ENCODE results near the gene L3MBTL4. TPM values are rescaled to one million over a fixed set of nuclear protein-coding genes. Genes with fewer than 3 reads are reported as not detected.

The L3MBTL4 gene
- total RNA-seq, 1 experiment from 2014 or later: not detected

DNA sequence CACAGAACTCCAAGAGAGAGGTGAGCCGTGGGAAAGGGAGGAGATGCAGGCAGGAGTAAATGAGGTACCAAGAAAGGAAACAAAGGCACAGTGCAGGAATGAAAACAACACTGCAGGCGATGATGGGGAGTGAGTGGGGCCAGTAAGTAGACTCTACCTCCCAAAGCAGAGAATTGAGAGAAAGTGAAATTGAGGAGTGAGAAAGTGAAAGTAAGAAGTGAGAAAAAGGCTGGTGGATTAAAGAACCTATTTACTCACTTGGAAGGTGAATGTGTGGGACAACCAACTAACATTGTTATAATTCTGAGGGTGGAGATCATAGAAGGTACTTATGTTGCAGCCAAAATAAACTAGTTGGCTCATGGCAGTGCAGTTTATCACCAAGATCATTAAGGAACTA is 326.3 kb downstream of the L3MBTL4 start:
- DNase-seq (ENCODE audit: low read depth, low spot score): no peak
- no peak overlapping the region for H3K4me3 ChIP-seq (replicated peaks in 1 of 2; ENCODE audit: low read depth in 1 of 2, low read length in 2 of 2)
- no peaks in the 10 kb centered on the region for H3K79me2 ChIP-seq (ENCODE audit: insufficient read depth, low read length)
- TF ChIP-seq CBX3 (IDR thresholded peaks at IDR 0.05; ENCODE audit: low read depth) (no peak), EZH2 (IDR thresholded peaks at IDR 0.05) (no peak), ZNF274 (IDR thresholded peaks at IDR 0.05; ENCODE audit: low read depth, low read length) (no peak), SP1 (IDR thresholded peaks at IDR 0.05; ENCODE audit: low read depth) (no peak), EZH2phosphoT487 (IDR thresholded peaks at IDR 0.05; ENCODE audit: borderline replicate concordance) (no peak), MAX (IDR thresholded peaks at IDR 0.05) (no peak), SRF (IDR thresholded peaks at IDR 0.05; ENCODE audit: low read depth) (no peak), CTCF (IDR thresholded peaks at IDR 0.05 in 2 of 3, conservative IDR thresholded peaks at IDR 0.05 in 1 of 3; ENCODE audit: borderline replicate concordance in 1 of 3, insufficient read depth in 1 of 3, low read depth in 2 of 3, low read length in 2 of 3) (no peak), SIN3A (IDR thresholded peaks at IDR 0.05; ENCODE audit: low read depth) (no peak), ELF1 (IDR thresholded peaks at IDR 0.05; ENCODE audit: borderline replicate concordance, low read depth) (no peak), POLR2AphosphoS5 (IDR thresholded peaks at IDR 0.05; ENCODE audit: low read depth, low read length) (no peak), EGR1 (IDR thresholded peaks at IDR 0.05; ENCODE audit: low read depth) (no peak), JUND (IDR thresholded peaks at IDR 0.05) (no peak), ZBTB33 (IDR thresholded peaks at IDR 0.05; ENCODE audit: extremely low read depth, insufficient replicate concordance, low read length) (no peak), YY1 (IDR thresholded peaks at IDR 0.05; ENCODE audit: extremely low read depth, insufficient replicate concordance, low read depth, low read length) (no peak), FOSL1 (IDR thresholded peaks at IDR 0.05; ENCODE audit: low read depth) (no peak), TCF7L2 (IDR thresholded peaks at IDR 0.05; ENCODE audit: borderline replicate concordance, extremely low read depth, insufficient read depth, insufficient read length) (no peak)
- H3K27ac ChIP-seq (ENCODE audit: low read depth, low read length): no peak overlapping the region
- RAD21 ChIA-PET (ENCODE audit: low non-redundant PET in 1 of 2, low total read pairs in 2 of 2, uncharacterized antibody in 2 of 2, unreplicated experiment in 2 of 2): no interaction called here
- H4K20me1 ChIP-seq (ENCODE audit: insufficient read depth): no peaks in the 10 kb centered on the region
- CTCF ChIA-PET: no interaction called here
- H3K9me3 ChIP-seq (ENCODE audit: control insufficient read depth in 1 of 2, insufficient read depth in 1 of 2, low read depth in 1 of 2, low read length in 2 of 2): peaks cover 18 to 44% of the 10 kb centered on the region in 2 experiments; a peak in 2 of 4 replicates
- no peak overlapping the region for H2AFZ ChIP-seq (ENCODE audit: low read depth, low read length, poor library complexity, severe bottlenecking)
- no peak overlapping the region for H3K9ac ChIP-seq (ENCODE audit: low read length)
- intact Hi-C loops (cut with micrococcal nuclease): no loop called here
- no peaks in the 10 kb centered on the region for H3K36me3 ChIP-seq (ENCODE audit: control insufficient read depth in 1 of 2, insufficient read depth in 2 of 2, low read length in 2 of 2)
- H3K4me1 ChIP-seq (ENCODE audit: control insufficient read depth in 1 of 2, insufficient read depth in 2 of 2, low read length in 2 of 2): no peaks in the 10 kb centered on the region
- ATAC-seq: no peak
- no peaks in the 10 kb centered on the region for H3K27me3 ChIP-seq (ENCODE audit: insufficient read depth, low read length)
- no peaks in the 10 kb centered on the region for H3K9me2 ChIP-seq (ENCODE audit: insufficient read depth)
- H3K4me2 ChIP-seq (ENCODE audit: low read length): no peak overlapping the region
- no TSS peak for BruUV-seq (replicated peaks)
- POLR2A ChIA-PET: no interaction called here
